SK-N-SH (cell line): ENCODE measurements around the gene NBR1. TPM values are rescaled to one million over a fixed set of nuclear protein-coding genes. Genes with fewer than 3 reads are reported as not detected.

Experiments used
- CTCF ChIA-PET: fragments of 300-600, 350-600 bp; formaldehyde crosslinking; extraction: SDS; loops from one replicate; lab custom pipeline; 2021; lab: Yijun Ruan, JAX
- POLR2A ChIA-PET: fragments of 350-600 bp; sonication (Branson Sonifier 250); formaldehyde crosslinking; extraction: SDS; loops from one replicate; lab custom pipeline; 2020; ENCODE audit warnings: antibody characterized with exemption, inconsistent platforms; lab: Yijun Ruan, JAX
- DNase-seq: peaks from one replicate; pipeline ENCODE4 v3.0.0; 2012
- H2AFZ ChIP-seq: fragments of 200-600 bp; sonication (generic); 2 replicates; pipeline ENCODE4 v1.8.1; 2016; ENCODE audit warnings: antibody characterized with exemption, mild to moderate bottlenecking, low read depth
- H3F3A ChIP-seq: fragments of 200-600 bp; sonication (generic); replicated peaks from 2 replicates; pipeline ENCODE3; 2016; ENCODE audit warnings: antibody characterized with exemption, mild to moderate bottlenecking; ENCODE audit not compliant: insufficient read depth
- H3K27ac ChIP-seq, 2 experiments: fragments of 200-500 bp in 1 of 2; fragments of 200-600 bp in 1 of 2; sonication (Bioruptor generic) in 1 of 2; sonication (generic), shearing (Covaris generic) in 1 of 2; 2 replicates each; pipeline versions ENCODE4 v1.5.1 to v1.6.1; 2014 to 2016; ENCODE audit warnings: low read depth in 2 of 2, inconsistent platforms in 1 of 2, low read length in 1 of 2, mild to moderate bottlenecking in 1 of 2, mixed read lengths in 1 of 2
- H3K27me3 ChIP-seq: fragments of 200-600 bp; sonication (generic), shearing (Covaris generic); 2 replicates; pipeline ENCODE4 v1.6.1; 2016; ENCODE audit warnings: mixed run types; ENCODE audit not compliant: insufficient read depth
- H3K36me3 ChIP-seq, 2 experiments: fragments of 200-500 bp in 1 of 2; fragments of 200-600 bp in 1 of 2; sonication (Bioruptor generic) in 1 of 2; sonication (generic) in 1 of 2; replicated peaks in 1 of 2; 2 replicates each; pipeline versions ENCODE3 to v1.5.1; 2014 to 2016; ENCODE audit warnings: low read length in 1 of 2, mild to moderate bottlenecking in 1 of 2; ENCODE audit not compliant: insufficient read depth in 2 of 2, control insufficient read depth in 1 of 2
- H3K4me1 ChIP-seq, 2 experiments: fragments of 200-500 bp in 1 of 2; fragments of 200-600 bp in 1 of 2; sonication (Bioruptor generic) in 1 of 2; sonication (generic), shearing (Covaris generic) in 1 of 2; 2 replicates each; pipeline versions ENCODE4 v1.5.1 to v1.6.1; 2014 to 2016; ENCODE audit warnings: low read depth in 1 of 2, low read length in 1 of 2, mixed run types in 1 of 2; ENCODE audit not compliant: insufficient read depth in 2 of 2, control insufficient read depth in 1 of 2
- H3K4me2 ChIP-seq: fragments of 200-600 bp; sonication (generic), shearing (Covaris generic); 2 replicates; pipeline ENCODE4 v1.6.1; 2017; ENCODE audit warnings: mixed run types
- H3K4me3 ChIP-seq, 2 experiments: fragments of 200-500 bp in 1 of 2; fragments of 200-600 bp in 1 of 2; sonication (Bioruptor generic) in 1 of 2; sonication (generic), shearing (Covaris generic) in 1 of 2; 2 replicates each; pipeline versions ENCODE4 v1.5.1 to v1.8.1; 2014 to 2016; ENCODE audit warnings: low read depth in 2 of 2, inconsistent platforms in 1 of 2, low read length in 1 of 2, mild to moderate bottlenecking in 1 of 2, mixed read lengths in 1 of 2, moderate library complexity in 1 of 2
- H3K79me2 ChIP-seq: fragments of 200-600 bp; sonication (generic); 2 replicates; pipeline ENCODE4 v1.8.1; 2017; ENCODE audit warnings: mild to moderate bottlenecking; ENCODE audit not compliant: insufficient read depth
- H3K9ac ChIP-seq: fragments of 200-600 bp; sonication (generic); 2 replicates; pipeline ENCODE4 v1.6.1; 2017; ENCODE audit warnings: mixed run types
- H3K9me2 ChIP-seq: fragments of 200-600 bp; sonication (generic); 2 replicates; pipeline ENCODE4 v1.6.1; 2017; ENCODE audit warnings: mixed run types
- H3K9me3 ChIP-seq: fragments of 200-600 bp; sonication (generic); 2 replicates; pipeline ENCODE4 v1.6.1; 2017; ENCODE audit warnings: mixed run types, mild to moderate bottlenecking, moderate library complexity
- H4K20me1 ChIP-seq: fragments of 200-600 bp; sonication (generic); 2 replicates; pipeline ENCODE4 v1.6.1; 2017; ENCODE audit warnings: mild to moderate bottlenecking, mixed run types; ENCODE audit not compliant: insufficient read depth
- CHD2 ChIP-seq: fragments of 150-350 bp; IDR thresholded peaks from 2 replicates; pipeline ENCODE4 v1.6.1; 2018; ENCODE audit warnings: low read length; ENCODE audit not compliant: partially characterized antibody
- CTCF ChIP-seq: fragments of 200-600 bp; sonication (generic); IDR thresholded peaks from 2 replicates; pipeline ENCODE4 v1.6.1; 2017; ENCODE audit warnings: antibody characterized with exemption, mild to moderate bottlenecking, moderate library complexity
- EZH2phosphoT487 ChIP-seq: fragments of 200-600 bp; sonication (generic); IDR thresholded peaks from 2 replicates; pipeline ENCODE4 v1.6.1; 2017; ENCODE audit warnings: low read depth, mixed run types, mild to moderate bottlenecking, antibody characterized with exemption, moderate library complexity, borderline replicate concordance
- FOXM1 ChIP-seq: IDR thresholded peaks from 2 replicates; pipeline ENCODE4 v1.4.0; 2012; ENCODE audit warnings: low read depth, mild to moderate bottlenecking
- GABPA ChIP-seq: IDR thresholded peaks from 2 replicates; pipeline ENCODE4 v1.4.0; 2012; ENCODE audit warnings: low read depth, mild to moderate bottlenecking
- JUND ChIP-seq: IDR thresholded peaks from 2 replicates; pipeline ENCODE4 v1.4.0; 2012
- MAX ChIP-seq: IDR thresholded peaks from 2 replicates; pipeline ENCODE4 v1.4.0; 2012; ENCODE audit warnings: low read depth
- MEF2A ChIP-seq: IDR thresholded peaks from 2 replicates; pipeline ENCODE4 v1.4.0; 2012; ENCODE audit warnings: low read depth, borderline replicate concordance
- NFIC ChIP-seq: IDR thresholded peaks from 2 replicates; pipeline ENCODE4 v1.4.0; 2012; ENCODE audit warnings: borderline replicate concordance
- POLR2AphosphoS5 ChIP-seq: IDR thresholded peaks from 2 replicates; pipeline ENCODE4 v1.6.1; 2012; ENCODE audit warnings: low read depth, low read length
- REST ChIP-seq: IDR thresholded peaks from 2 replicates; pipeline ENCODE4 v1.6.1; 2012; ENCODE audit warnings: mild to moderate bottlenecking, low read depth, low read length, moderate library complexity
- RFX5 ChIP-seq: IDR thresholded peaks from 2 replicates; pipeline ENCODE4 v1.6.1; 2012; ENCODE audit warnings: mild to moderate bottlenecking, improper control_type of control experiment, low read length
- RXRA ChIP-seq: IDR thresholded peaks from 2 replicates; pipeline ENCODE4 v1.4.0; 2012; ENCODE audit warnings: low read depth, mild to moderate bottlenecking, borderline replicate concordance
- SMC3 ChIP-seq: IDR thresholded peaks from 2 replicates; pipeline ENCODE4 v1.6.1; 2012; ENCODE audit warnings: low read depth, low read length, improper control_type of control experiment
- USF1 ChIP-seq: IDR thresholded peaks from 2 replicates; pipeline ENCODE4 v1.4.0; 2012; ENCODE audit warnings: low read depth, borderline replicate concordance
- WGBS: methylation state at CpG from one replicate; pipeline ENCODE4 v1.1.6; 2017; ENCODE audit warnings: low lambda C conversion rate; 5-methylcytosine and 5-hydroxymethylcytosine counted together
- polyA plus RNA-seq, 3 experiments: library from polyadenylated mRNA; depleted of rRNA; stranded (reverse); fragments of >200 nt; gene quantifications; 2 replicates each; pipeline ENCODE4 v1.2.3, GENCODE V29; 2012

NBR1 gene
- polyA plus RNA-seq, 1 of the 3 experiments (the other 2 are of a cell fraction): 41.4 TPM

GRCh38 chr17:43142153-43142552 is 28.9 kb upstream of the NBR1 start:
- H3K9me2 ChIP-seq: no peaks in the 10 kb centered on the region
- DNase-seq: no peak
- no peak for TF ChIP-seq MAX
- H3K27me3 ChIP-seq: no peaks in the 10 kb centered on the region
- H3K79me2 ChIP-seq: no peaks in the 10 kb centered on the region; the same call in 1 of the 2 replicates
- H3F3A ChIP-seq: no peaks in the 10 kb centered on the region
- no peaks in the 10 kb centered on the region for H4K20me1 ChIP-seq
- WGBS: 91% methylated on average over 5 of the region's 5 CpGs
- CTCF ChIA-PET: no interaction called here
- no peak overlapping the region for H3K27ac ChIP-seq
- peaks cover 2 to 4% of the 10 kb centered on the region in 2 experiments for H3K36me3 ChIP-seq
- POLR2A ChIA-PET: no interaction called here
- no peak overlapping the region for H3K9ac ChIP-seq
- no peak overlapping the region for H3K4me3 ChIP-seq
- no peaks in the 10 kb centered on the region for H3K9me3 ChIP-seq
- H3K4me2 ChIP-seq: no peak overlapping the region
- no peaks in the 10 kb centered on the region for H3K4me1 ChIP-seq
- H2AFZ ChIP-seq: no peak overlapping the region

GRCh38 chr17:43143201-43143600 is 27.8 kb upstream of the NBR1 start:
- H3K79me2 ChIP-seq: no peaks in the 10 kb centered on the region; the same call in 1 of the 2 replicates
- H3K4me1 ChIP-seq: no peaks in the 10 kb centered on the region
- TF ChIP-seq CTCF (no peak), JUND (no peak), CHD2 (no peak), EZH2phosphoT487 (no peak), FOXM1 (no peak), SMC3 (no peak), POLR2AphosphoS5 (no peak), RFX5 (no peak), REST (no peak), MEF2A (no peak), GABPA (no peak), RXRA (no peak), USF1 (no peak), MAX (no peak), NFIC (no peak)
- CTCF ChIA-PET: no interaction called here
- 93% methylated on average over 5 of the region's 5 CpGs for WGBS
- no peak overlapping the region for H3K4me3 ChIP-seq
- peaks cover 2 to 4% of the 10 kb centered on the region in 2 experiments for H3K36me3 ChIP-seq
- H3F3A ChIP-seq: no peaks in the 10 kb centered on the region
- DNase-seq: no peak
- H3K27me3 ChIP-seq: no peaks in the 10 kb centered on the region
- H3K27ac ChIP-seq: no peak overlapping the region
- no peaks in the 10 kb centered on the region for H3K9me2 ChIP-seq
- H2AFZ ChIP-seq: no peak overlapping the region
- H3K9ac ChIP-seq: no peak overlapping the region
- POLR2A ChIA-PET: no interaction called here
- no peaks in the 10 kb centered on the region for H3K9me3 ChIP-seq
- H4K20me1 ChIP-seq: no peaks in the 10 kb centered on the region
- H3K4me2 ChIP-seq: no peak overlapping the region
